Measurements from ENCODE around the gene LDAF1. TPM values are rescaled to one million over a fixed set of nuclear protein-coding genes. Genes with fewer than 3 reads are reported as not detected.
A peak's percentile ranks its signal among the peaks of the same experiment; 100 is the strongest.
"Not testable (repeated sequence)": the region's sequence is repeated elsewhere in the genome, so short reads cannot be mapped to it uniquely, and the experiment has no call there.

Gene LDAF1
- total RNA-seq, 1 donor: 83.7 TPM

DNA sequence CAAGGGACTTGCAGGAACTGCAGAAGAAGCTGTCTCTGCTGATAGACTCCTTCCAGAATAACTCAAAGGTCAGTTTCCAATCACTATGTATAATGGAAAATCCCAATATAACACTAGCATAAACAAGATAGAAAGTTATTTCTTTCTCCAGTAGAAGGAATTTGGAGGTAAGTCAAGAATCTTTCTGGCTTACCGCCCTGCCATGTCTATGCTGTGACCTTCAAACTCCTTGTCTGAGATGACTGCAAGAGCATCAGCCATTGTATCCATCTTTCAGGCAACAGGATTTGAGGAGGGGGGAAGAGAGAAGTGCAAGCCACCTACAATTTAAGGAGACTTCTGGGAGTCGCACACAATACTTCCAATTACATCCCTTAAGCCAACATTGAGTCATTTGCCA lies 2.7 kb downstream of the LDAF1 start:
- no peak for DNase-seq (ENCODE audit: low read depth in 2 of 3, low spot score in 2 of 3)

DNA sequence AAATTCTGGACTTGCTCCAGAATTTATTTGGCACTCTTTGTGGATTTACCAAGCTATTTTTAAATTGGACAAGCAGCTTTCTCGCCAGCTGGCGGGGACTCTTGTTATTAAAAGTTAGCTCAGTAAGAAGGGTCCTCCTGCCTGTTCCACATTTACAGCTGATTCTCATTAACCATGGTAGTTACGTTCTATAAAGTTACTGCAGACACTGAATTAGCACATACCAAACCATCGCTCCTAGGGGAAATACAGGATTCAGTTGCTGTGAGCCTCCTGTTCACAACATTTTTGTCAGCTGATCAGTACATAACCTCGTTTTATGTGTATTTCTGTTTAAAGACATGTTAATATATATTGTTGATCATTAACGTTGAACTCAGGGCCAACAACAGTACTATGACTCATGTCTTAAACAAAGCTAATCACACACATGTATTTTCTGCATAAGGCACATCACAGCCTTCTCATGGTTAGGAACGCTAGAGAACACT lies 4.2 kb downstream of the LDAF1 start:
- DNase-seq (ENCODE audit: low read depth in 2 of 3, low spot score in 2 of 3): no peak

DNA sequence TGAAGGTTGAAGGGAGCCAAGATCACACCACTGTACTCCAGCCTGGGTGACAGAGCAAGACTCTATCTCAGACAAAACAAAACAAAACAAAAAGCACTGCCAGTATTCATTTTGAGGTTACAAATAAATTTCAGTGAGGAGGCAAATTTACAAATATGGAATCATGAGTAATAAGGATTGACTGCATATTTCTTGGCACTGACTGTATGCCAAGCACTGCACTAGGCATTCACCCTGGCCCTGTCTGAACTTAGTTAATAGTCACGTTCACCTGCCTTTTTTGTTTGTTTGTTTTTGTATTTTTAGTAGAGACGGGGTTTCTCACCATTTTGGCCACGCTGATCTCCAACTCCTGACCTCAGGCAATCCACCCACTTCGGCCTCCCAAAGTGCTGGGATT lies 5.1 kb downstream of the LDAF1 start:
- no peak for DNase-seq (ENCODE audit: low read depth in 2 of 3, low spot score in 2 of 3)

DNA sequence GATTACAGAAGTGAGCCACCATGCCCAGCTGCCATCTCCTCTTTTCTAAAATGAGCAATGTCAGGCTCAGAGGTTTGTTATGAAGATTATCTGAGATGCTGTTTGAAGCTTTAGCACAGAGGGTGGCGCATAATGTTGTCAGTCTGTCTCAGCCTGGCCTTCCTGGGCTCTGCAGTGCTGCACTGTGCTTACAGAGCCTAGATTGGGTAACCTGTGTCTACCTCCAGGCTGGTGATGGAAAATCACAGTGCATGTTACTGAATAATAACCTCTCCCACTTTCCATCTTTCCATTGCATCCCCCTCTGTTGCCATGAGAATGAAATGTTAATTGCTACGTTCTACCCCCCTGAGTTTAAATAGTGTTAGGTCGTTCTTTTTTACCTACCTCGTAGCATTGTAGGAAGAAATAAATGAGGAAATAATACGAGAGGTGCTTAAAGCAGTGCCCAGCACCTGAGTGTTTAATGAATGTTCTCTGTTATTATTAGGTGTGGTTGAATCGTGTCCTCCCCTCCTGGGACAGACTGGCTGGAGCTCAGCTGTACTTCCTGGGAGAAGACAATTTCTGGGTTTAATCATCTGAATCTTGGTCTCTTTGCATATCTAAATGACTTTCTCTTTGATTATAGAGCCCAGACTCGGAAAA lies 6.2 kb downstream of the LDAF1 start:
- no peak for DNase-seq (ENCODE audit: low read depth in 2 of 3, low spot score in 2 of 3)

DNA sequence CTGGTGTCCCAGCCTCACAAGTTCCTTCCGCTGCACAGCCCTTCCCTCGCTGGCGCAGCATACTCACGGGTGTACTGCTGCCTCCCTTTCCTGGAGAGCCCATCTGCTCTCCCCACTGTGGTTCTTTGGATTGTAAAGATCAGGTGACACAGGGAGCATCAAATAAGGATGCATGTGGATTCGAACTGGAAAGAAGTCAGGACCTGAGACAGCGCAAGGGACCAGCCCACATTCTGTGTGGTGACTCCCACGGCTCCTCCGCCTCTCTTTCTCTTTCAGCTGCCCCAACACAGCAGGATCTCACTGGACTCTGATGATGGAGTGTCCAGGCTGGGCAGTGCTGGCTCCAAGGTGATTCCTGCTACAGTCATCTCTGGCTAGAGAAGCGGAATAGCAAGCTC lies 8.1 kb downstream of the LDAF1 start:
- DNase-seq (ENCODE audit: low read depth in 2 of 3, low spot score in 2 of 3): no peak

DNA sequence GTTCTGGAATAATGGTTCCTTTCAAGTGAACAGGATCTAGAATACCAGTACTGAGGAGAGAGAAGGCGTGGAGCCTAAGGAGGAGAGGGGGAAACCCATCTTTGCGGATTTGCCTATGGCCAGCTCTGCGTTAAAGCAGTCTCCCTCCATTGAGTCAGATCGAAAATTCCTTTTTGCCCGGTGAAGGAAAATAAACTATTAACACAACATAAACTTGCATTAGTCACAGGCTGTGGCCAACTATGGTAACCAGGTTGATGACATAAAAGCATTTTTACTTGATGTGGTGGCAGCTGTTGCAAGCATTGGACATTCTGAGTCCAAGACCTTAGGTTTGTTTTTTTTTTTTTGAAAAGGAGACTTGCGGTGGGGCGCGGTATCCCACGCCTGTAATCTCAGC lies 8.9 kb downstream of the LDAF1 start:
- no peak for DNase-seq (ENCODE audit: low read depth in 2 of 3, low spot score in 2 of 3)

DNA sequence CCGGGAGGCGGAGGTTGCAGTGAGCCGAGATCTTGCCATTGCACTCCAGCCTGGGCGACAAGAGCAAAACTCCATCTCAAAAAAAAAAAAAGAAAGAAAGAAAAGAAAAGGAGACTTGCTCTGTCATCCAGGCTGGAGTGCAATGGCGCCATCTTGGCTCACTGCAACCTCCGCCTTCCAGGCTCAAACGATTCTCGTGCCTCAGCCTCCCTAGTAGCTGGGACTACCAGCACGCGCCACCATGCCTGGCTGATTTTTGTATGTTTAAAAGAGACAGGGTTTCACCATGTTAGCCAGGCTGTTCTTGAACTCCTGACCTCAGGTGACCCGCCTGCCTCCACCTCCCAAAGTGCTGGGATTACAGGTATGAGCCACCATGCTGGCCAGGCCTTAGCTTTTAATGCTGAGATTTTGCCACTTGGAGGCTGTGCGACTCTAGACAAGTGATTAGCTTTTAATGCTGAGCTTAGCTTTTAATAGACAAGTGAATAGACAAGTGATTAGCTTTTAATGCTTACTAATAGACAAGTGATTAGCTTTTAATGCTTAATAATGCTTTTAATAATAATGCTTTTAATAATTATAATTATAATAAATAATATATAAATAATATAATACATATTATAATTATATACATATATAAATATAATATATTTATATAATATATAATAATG lies 9.6 kb downstream of the LDAF1 start:
- no peak for DNase-seq (ENCODE audit: low read depth in 2 of 3, low spot score in 2 of 3)

DNA sequence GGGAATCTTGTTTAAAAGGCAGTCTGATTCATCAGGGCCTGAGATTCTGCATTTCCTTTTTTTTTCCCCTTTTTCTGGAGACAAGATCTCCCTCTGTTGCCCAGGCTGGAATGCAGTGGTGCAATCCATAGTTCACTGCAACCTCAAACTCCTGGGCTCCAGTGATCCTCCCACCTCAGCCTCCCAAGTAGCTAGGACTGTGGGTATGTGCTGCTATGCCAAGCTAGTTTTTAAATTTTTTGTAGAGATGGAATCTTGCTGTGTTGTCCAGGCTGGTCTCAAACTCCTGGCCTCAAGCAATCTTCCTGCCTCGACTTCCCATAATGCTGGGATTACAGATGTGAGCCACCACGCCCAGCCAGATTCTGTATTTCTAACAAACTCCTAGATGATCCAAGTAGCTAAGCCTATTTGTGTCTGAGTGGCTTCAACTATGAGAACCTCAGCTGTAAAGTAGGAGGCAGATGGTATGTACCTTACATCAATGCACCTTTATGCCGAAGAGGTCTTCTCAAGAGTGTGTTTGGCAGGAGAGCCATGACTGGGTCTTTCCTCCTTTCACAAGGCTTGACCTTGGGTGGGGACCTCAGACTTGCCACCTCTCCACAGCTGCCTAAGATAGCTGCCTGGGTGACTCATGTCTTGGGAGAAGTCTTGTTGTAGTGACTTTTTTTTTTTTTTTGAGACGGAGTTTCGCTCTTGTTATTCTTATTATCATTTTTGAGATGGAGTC lies 10.9 kb downstream of the LDAF1 start:
- DNase-seq (ENCODE audit: low read depth in 2 of 3, low spot score in 2 of 3): no peak

DNA sequence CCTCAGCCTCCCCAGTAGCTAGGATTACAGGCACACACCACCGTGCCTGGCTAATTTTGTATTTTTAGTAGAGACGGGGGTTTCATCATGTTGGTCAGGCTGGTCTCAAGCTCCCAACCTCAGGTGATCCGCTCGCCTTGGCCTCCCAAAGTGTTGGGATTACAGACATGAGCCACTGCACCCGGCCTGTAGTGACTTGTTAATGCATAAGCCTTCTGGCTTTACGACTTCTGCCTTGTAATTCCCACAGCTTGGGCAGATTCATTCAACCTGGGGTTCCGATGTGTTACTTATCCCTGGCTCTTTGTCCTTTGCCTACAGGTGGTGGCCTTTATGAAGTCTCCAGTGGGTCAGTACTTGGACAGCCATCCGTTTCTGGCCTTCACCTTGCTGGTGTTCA lies 11.6 kb downstream of the LDAF1 start:
- DNase-seq (ENCODE audit: low read depth in 2 of 3, low spot score in 2 of 3): not testable (repeated sequence)

DNA sequence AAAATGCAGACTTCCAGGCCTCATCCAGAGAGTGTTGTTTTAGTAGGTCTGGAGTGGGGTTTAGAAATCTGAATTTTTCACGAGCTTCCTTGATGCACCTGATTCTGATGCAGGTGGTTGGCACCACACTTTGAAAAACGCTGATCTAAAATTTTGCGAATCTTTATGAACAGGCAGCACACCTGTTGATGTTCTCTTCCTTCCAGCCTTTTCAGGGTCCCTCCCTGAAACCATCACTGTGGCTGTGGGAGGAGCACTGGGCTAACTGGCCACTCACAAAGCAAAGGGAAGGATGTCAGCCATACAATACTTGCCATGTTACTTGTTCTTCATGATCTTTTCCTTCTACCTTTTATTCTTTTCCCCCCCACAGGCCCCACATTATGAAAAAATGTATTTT lies 14.2 kb downstream of the LDAF1 start:
- DNase-seq (ENCODE audit: low read depth in 2 of 3, low spot score in 2 of 3): no peak

DNA sequence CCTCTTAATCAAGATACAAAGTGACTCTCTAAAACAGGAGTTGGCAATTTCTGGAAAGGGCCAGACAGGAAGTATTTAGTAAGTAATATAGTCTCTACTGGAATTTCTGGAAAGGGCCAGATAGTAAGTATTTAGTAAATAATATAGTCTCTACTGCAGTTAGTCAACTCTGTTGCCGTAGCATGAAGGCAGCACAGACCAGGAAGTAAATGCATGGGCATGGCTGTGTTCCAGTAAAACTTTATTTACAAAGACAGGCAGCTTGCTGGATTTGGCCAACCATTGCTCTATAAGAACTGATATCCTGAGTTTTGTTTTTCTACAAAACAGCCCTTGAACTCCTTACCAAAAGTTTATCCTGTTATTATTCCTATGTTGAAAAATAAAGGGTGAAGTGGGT lies 16.9 kb downstream of the LDAF1 start:
- DNase-seq (ENCODE audit: low read depth in 2 of 3, low spot score in 2 of 3): no peak

DNA sequence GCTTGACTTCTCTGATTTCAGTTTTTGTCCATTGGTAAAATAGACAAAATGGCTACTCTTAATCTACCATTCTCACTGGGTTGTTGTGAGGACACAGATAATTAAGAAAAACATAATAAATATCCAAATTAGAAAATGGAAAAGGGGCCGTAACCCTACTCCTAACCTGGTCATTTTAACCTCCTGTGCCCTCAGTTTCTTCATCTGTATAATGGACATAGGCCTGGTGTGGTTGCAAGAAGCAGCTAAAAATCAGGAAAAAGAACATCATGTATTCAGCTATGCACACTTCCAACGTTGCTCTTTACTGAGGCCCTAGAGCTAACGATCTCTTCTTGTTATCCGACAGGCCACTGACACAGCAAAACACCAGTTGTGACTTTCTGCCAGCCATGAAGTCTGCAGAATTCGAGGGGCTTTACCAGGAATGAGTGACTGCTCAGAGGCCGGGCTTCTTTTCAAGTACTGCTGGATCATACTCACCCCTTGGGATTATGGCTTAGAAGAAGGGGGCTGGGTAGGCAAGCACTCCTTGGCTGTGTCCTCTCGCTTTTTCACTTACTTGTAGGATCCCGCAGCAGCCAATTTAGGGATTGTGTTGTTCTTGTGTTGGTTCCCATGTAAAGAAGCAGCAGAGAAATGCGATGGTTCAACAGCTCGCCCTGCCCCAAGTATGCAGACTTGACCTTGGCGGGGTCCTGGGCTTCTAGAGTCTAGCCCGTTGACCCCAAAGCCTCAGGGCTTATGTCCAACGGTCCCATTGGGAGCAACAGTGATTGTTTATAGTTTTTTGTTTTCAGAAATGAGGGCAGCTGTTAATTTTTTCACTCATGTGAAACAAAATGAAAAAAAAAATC lies 20.9 kb downstream of the LDAF1 start:
- DNase-seq (ENCODE audit: low read depth in 2 of 3, low spot score in 2 of 3): no peak

DNA sequence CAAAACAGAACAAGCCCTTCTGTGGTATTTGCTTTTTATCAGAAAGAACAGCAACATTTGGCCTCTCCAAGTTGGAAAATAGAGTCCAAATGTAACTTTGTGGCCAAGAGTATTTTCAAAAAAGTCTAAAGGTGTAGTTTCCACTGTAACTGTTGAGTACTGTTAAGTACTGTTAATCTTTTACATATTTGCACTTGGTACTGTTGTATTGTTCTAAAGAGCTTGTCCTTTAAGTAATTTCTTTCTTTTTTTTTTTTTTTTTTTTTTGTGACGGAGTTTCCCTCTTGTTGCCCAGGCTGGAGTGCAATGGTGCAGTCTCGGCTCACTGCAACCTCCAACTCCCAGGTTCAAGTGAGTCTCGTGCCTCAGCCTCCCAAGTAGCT lies 21.5 kb downstream of the LDAF1 start:
- DNase-seq (ENCODE audit: low read depth in 2 of 3, low spot score in 2 of 3): no peak

DNA sequence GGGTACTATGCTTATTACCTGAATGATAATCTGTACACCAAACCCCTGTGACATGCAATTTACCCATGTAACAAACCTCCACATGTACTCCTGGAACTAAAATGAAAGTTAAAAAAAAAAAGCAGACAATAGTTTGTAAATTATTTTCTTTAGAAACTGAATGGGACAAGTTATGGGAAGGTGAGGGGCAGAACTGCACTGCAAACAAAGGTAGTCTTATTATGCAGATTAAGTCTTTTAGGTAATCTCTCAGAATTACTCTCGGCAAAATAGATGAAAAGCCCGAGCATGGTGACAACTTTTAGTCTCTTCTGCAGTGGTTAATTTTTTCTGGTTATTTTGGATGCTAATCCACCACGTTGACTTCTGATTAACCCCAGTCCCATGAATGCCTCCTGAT lies 25.5 kb downstream of the LDAF1 start:
- no peak for DNase-seq (ENCODE audit: low read depth in 2 of 3, low spot score in 2 of 3)

DNA sequence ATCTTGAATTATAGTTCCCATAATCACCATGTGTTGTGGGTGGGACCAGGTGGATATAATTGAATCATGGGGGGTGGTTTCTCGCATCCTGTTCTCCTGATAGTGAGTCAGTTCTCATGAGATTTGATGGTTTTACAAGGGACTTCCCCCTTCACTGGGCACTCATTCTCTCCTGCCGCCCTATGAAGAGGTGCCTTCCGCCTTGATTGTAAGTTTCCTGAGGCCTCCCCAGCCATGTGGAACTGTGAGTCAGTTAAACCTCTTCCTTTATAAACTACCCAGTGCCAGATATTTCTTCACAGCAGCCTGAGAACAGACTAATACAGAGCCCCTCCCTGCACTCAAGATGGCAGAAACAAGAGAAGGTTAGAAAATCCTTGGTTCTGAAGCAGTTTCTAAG lies 26.4 kb downstream of the LDAF1 start:
- peak in 1 of 3 donors; percentile 7 for DNase-seq (ENCODE audit: low read depth in 2 of 3, low spot score in 2 of 3)

DNA sequence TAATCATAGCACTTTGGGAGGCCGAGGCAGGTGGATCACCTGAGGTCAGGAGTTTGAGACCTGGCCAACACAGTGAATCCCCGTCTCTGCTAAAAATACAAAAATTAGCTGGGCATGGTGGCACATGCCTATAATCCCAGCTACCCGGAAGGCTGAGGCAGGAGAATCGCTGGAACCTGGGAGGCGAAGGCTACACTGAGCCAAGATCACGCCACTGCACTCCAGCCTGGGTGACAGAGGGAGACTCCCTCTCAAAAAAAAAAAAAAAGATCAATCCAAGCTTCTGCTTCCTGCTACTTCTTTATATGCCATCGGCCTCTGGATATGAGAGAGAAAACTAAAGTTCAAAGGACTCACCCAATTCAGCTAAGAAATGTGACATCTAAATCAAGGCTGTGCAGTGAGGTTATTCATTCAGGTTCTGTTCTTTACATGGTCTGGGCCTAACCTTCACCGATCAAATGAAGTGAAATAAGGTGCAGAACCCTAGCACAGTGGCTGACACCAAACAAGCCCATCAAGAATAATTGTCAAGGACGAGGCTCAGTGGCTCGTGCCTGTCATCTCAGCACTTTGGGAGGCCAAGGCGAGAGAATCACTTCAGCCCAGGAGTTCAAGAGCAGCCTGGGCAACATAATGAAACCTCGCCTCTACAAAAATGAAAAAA lies 27.3 kb downstream of the LDAF1 start:
- DNase-seq (ENCODE audit: low read depth in 2 of 3, low spot score in 2 of 3): no peak

DNA sequence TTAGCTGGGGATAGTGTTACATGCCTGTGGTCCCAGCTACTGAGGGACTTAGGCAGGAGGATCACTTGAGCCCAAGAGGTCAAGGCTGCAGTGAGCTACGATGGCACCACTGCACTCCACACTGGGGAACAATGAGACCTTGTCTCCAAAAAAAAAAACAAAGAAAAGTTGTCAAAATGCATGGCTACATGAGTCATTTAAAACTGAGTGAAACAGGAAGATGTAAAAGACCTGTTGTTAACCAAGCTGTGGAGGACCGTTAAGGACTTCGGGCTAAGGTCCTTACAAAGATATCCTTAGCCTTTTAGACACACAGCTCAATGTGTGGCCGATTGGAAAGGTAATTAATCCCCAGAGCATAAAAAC lies 27.8 kb downstream of the LDAF1 start:
- DNase-seq (ENCODE audit: low read depth in 2 of 3, low spot score in 2 of 3): no peak

DNA sequence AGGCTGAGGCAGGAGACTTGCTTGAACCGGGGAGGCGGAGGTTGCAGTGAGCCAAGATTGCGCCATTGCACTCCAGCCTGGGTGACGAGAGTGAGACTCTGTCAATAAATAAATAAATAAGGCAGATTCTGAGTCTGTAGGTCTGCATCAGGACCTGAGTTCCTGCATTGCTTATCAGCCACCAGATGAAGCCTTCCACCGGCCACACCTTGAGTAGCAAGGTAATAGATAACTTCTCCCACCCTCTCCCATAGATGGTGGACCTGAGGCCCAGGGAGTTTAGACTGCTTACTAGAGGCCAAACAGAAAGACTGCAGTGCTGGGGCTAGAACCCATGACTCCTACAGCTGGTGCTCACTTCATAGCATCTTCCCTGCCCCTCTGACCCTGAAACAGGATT lies 30.8 kb downstream of the LDAF1 start:
- DNase-seq (ENCODE audit: low read depth in 2 of 3, low spot score in 2 of 3): no peak

DNA sequence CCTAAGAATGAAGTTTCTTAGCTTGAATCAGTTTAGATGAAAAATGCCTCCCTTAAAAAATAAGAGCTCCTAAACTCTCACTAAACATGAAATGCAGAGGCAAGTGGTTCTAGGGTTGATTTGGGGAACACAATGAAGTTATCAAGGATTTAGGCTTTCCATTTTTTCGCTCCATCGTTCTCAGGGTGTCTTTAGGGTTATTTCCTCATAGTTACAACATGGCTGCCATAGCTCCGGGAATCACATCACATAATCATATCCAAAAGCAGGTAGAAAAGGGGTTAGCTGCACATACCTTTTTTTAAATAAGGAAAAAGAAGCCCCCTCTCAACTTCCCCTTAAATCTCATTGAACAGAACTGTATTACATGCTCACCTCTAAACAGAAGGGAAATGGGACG lies 31.5 kb downstream of the LDAF1 start:
- no peak for DNase-seq (ENCODE audit: low read depth in 2 of 3, low spot score in 2 of 3)

DNA sequence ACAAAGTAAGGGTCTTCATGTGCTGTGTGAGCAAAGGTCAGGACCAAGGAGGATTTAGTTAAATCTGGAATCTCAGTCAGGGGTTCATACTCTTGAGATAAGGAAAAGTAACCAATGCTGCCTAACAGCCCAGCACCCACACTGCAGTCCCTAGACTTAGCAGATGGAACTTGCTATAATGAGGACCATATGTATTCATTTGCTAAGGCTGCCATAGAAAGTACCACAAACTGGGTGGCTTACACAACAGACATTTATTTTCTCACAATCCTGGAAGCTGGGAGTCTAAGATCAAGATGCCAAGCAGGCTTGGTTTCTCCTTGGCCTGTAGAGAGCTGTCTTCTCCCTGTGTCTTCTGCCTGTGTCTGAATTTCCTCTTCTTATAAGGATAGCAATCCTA lies 32.1 kb downstream of the LDAF1 start:
- no peak for DNase-seq (ENCODE audit: low read depth in 2 of 3, low spot score in 2 of 3)

DNA sequence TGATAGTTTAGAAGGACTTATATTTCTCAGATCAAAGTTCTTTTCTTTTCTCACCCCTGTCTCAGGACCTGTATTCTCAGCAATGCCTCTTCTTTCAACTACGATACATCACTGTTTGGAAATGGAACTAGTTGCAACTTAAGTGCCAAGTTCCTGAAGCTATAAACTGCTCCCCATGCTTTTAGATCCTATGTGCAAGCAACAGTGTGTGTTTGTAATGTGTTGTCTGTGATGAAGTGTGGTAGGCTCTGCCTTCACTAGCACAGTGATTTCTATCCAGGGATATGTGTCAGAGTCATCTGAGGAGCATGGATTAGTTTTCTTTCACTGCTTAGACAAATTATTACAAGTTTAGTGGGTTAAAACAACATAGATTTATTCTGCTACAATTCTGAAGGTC lies 34.5 kb downstream of the LDAF1 start:
- DNase-seq (ENCODE audit: low read depth in 2 of 3, low spot score in 2 of 3): no peak
